Thoracic aorta (tissue), 2 donors: ENCODE results near the gene PEX13. TPM values are rescaled to one million over a fixed set of nuclear protein-coding genes. Genes with fewer than 3 reads are reported as not detected.
"Not testable (repeated sequence)": the region's sequence is repeated elsewhere in the genome, so short reads cannot be mapped to it uniquely, and the experiment has no call there.

Source experiments
- ATAC-seq: fragments of 150-250 bp; one replicate; pipeline ENCODE4 v1.8.0; 2017; ENCODE audit warnings: low read depth; ENCODE audit not compliant: insufficient number of reproducible peaks, low FRiP score
- DNase-seq: peaks from one replicate; pipeline ENCODE4 v3.0.0-alpha.2; 2020; ENCODE audit warnings: low spot score
- H3K27ac ChIP-seq, 2 donors: fragments of 200-600 bp; sonication (generic); 1 replicate in 1 of 2; 2 replicates in 1 of 2; pipeline ENCODE4 v1.5.1; 2016; ENCODE audit warnings: mild to moderate bottlenecking in 2 of 2, moderate library complexity in 2 of 2
- H3K27me3 ChIP-seq: fragments of 200-600 bp; sonication (generic); replicated peaks from 2 replicates; pipeline ENCODE4 v1.6.0; 2016; ENCODE audit warnings: mild to moderate bottlenecking; ENCODE audit not compliant: insufficient read depth
- H3K36me3 ChIP-seq: fragments of 200-600 bp; sonication (generic); one replicate; pipeline ENCODE4 v1.5.1; 2016
- H3K4me1 ChIP-seq, 2 donors: fragments of 200-600 bp; sonication (generic); 1 replicate in 1 of 2; 2 replicates in 1 of 2; pipeline versions ENCODE4 v1.5.1 to v1.6.0; 2016; ENCODE audit warnings: low read depth in 2 of 2, mild to moderate bottlenecking in 1 of 2; ENCODE audit not compliant: control insufficient read depth in 1 of 2
- H3K4me3 ChIP-seq: fragments of 200-600 bp; sonication (generic); 2 replicates; pipeline ENCODE4 v1.5.1; 2016; ENCODE audit warnings: mild to moderate bottlenecking
- H3K9me3 ChIP-seq: fragments of 200-600 bp; sonication (generic); 2 replicates; pipeline ENCODE4 v1.5.1; 2016
- total RNA-seq, 2 donors: library from RNA; depleted of rRNA; stranded (reverse); fragments of >200 nt; gene quantifications; one replicate each; pipeline versions ENCODE4 v1.1.0 to v1.2.3, GENCODE V29; 2016
- TF ChIP-seq, protein P1 (sequence below): fragments of 200-600 bp; sonication (generic); IDR thresholded peaks from one replicate; pipeline ENCODE4 v1.5.1; 2019; ENCODE audit warnings: antibody characterized with exemption

Gene PEX13
- total RNA-seq, 2 donors from 2014 or later: 47.8 to 60.1 TPM

DNA sequence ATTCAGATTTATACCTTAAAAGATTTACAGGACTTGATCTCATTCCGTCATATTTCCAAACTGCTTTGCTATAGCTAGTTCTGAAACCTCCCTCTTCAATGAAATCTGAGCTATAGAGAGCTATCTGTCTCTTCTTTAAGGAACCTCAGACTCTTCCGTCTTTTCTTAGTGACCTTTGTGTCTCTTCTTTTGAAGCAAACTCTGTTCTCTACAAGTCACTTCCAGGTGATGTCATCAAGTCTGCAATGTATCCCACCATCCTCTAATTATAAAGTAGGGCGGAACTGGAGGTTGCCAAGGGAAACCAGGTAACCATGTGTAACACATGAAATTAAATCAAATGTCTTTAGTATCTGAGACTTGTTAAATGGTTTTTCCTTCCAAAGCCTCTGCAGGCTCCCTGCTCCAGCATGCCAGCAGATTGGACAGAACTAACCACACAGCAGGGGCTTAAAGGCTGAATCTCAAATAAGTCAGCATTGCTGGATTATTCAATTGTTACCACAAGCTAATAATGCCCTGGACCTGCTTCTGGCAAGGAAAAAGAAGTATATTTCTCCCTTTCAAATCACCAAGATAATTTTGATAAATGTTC lies 41.2 kb upstream of the PEX13 start:
- Histone ChIP-seq H3K9me3 (no peaks in the 10 kb centered on the region), H3K27ac (no peak overlapping the region), H3K36me3 (no peaks in the 10 kb centered on the region), H3K27me3 (no peaks in the 10 kb centered on the region), H3K4me3 (no peak overlapping the region), H3K4me1 (no peaks in the 10 kb centered on the region)
- DNase-seq (no peak), ATAC-seq (no peak)
- TF ChIP-seq, protein P1, sequence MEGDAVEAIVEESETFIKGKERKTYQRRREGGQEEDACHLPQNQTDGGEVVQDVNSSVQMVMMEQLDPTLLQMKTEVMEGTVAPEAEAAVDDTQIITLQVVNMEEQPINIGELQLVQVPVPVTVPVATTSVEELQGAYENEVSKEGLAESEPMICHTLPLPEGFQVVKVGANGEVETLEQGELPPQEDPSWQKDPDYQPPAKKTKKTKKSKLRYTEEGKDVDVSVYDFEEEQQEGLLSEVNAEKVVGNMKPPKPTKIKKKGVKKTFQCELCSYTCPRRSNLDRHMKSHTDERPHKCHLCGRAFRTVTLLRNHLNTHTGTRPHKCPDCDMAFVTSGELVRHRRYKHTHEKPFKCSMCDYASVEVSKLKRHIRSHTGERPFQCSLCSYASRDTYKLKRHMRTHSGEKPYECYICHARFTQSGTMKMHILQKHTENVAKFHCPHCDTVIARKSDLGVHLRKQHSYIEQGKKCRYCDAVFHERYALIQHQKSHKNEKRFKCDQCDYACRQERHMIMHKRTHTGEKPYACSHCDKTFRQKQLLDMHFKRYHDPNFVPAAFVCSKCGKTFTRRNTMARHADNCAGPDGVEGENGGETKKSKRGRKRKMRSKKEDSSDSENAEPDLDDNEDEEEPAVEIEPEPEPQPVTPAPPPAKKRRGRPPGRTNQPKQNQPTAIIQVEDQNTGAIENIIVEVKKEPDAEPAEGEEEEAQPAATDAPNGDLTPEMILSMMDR: no peak

GRCh38 chr2:60976875-60977561 lies 40.5 kb upstream of the PEX13 start:
- Histone ChIP-seq H3K4me1 (no peaks in the 10 kb centered on the region), H3K4me3 (no peak overlapping the region), H3K9me3 (no peaks in the 10 kb centered on the region), H3K27ac (no peak overlapping the region), H3K27me3 (no peaks in the 10 kb centered on the region), H3K36me3 (no peaks in the 10 kb centered on the region)
- DNase-seq (no peak), ATAC-seq (no peak)
- TF ChIP-seq, protein P1: no peak

GRCh38 chr2:60977562-60977895 lies 40.0 kb upstream of the PEX13 start:
- H3K4me3 ChIP-seq: no peak overlapping the region
- no peaks in the 10 kb centered on the region for H3K36me3 ChIP-seq
- ATAC-seq (no peak), DNase-seq (no peak)
- H3K27ac ChIP-seq: no peak overlapping the region
- H3K9me3 ChIP-seq: no peaks in the 10 kb centered on the region
- H3K4me1 ChIP-seq: no peaks in the 10 kb centered on the region
- H3K27me3 ChIP-seq: no peaks in the 10 kb centered on the region
- TF ChIP-seq, protein P1: no peak

- Histone ChIP-seq H3K9me3 (no peaks in the 10 kb centered on the region), H3K4me3 (no peak overlapping the region), H3K4me1 (no peaks in the 10 kb centered on the region), H3K27ac (no peak overlapping the region), H3K27me3 (no peaks in the 10 kb centered on the region), H3K36me3 (no peaks in the 10 kb centered on the region)
- no peak for DNase-seq
- no peak for ATAC-seq
- TF ChIP-seq, protein P1: no peak
These were observed 38.3 kb upstream of the PEX13 start for GRCh38 chr2:60979231-60979630.

DNA sequence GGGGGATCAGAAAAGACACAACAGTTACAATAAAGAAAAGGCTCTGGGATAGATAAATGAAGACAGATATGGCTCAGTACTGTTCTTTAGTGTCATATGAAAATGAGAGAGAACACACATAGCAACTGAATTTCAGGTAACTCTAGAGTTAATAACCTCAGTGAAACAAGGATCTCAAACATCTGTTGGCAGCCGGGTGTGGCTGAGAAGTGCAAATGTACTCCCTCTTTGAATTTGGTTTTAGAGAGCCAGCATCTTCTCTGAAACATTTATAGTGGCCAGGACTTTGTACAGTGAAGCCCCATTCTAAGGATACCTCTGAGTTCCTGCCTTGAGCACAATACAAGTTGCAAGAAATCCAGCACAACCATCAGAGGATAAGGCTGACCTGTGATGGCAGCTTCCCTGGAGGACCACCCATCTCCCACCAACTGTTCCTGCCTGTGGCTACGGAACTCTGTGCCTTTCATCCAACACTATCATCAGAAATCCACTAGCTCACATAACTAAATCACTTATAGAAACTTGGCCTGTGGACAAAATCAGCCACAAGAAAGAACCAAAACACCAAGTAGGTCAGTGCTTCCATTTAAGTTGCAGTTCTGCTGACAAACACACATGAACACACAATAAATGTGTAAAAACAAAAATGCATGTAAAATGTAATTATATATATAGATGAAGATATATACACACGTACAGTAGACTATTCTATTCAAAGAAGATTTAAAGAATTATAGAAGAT lies 37.3 kb upstream of the PEX13 start:
- H3K36me3 ChIP-seq: no peaks in the 10 kb centered on the region
- no peak overlapping the region for H3K27ac ChIP-seq
- no peak overlapping the region for H3K4me3 ChIP-seq
- no peaks in the 10 kb centered on the region for H3K9me3 ChIP-seq
- no peaks in the 10 kb centered on the region for H3K27me3 ChIP-seq
- DNase-seq: no peak
- H3K4me1 ChIP-seq: no peaks in the 10 kb centered on the region
- TF ChIP-seq, protein P1: no peak
- ATAC-seq: no peak

DNA sequence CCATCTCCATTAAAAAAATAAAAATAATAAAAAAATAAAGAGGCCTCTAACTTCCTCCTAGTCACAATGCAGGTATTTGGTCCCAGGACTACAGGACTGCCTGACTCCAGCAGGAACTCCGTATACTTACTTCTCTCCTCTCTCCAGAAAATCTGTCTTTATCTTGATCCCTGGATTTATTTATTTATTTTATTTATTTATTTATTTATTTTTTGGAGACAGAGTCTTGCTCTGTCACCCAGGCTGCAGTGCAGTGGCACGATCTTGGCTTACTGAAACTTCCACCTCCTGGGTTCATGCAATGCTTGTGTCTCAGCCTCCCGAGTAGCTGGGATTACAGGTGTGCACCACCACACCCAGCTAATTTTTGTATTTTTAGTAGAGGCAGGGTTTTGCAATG lies 35.5 kb upstream of the PEX13 start:
- not testable (repeated sequence) for H3K27me3 ChIP-seq, H3K4me1 ChIP-seq, DNase-seq, H3K27ac ChIP-seq, H3K4me3 ChIP-seq, H3K36me3 ChIP-seq, H3K9me3 ChIP-seq, ATAC-seq
